Spinal cord (tissue), 10 donors: Measurements from ENCODE around the gene GAS7. TPM values are rescaled to one million over a fixed set of nuclear protein-coding genes. Genes with fewer than 3 reads are reported as not detected.

Experiments used
- DNase-seq, 6 donors: peaks; one replicate each; pipeline versions ENCODE4 v3.0.0 to v3.0.0-alpha.2; 2013 to 2015; ENCODE audit warnings: low spot score in 6 of 6, low read depth in 4 of 6
- H3K27ac ChIP-seq: one replicate; pipeline ENCODE4 v1.5.1; 2013; ENCODE audit warnings: low read depth, low read length, control low read depth
- H3K27me3 ChIP-seq: one replicate; pipeline ENCODE4 v1.6.1; 2013; ENCODE audit warnings: low read length; ENCODE audit not compliant: control insufficient read depth, insufficient read depth
- H3K36me3 ChIP-seq: one replicate; pipeline ENCODE4 v1.6.1; 2013; ENCODE audit warnings: low read length; ENCODE audit not compliant: control insufficient read depth, insufficient read depth
- H3K4me1 ChIP-seq: one replicate; pipeline ENCODE4 v1.6.1; 2013; ENCODE audit warnings: low read length; ENCODE audit not compliant: control insufficient read depth, insufficient read depth
- H3K4me3 ChIP-seq: one replicate; pipeline ENCODE4 v1.5.1; 2013; ENCODE audit warnings: low read depth, low read length, control low read depth
- H3K9me3 ChIP-seq: one replicate; pipeline ENCODE4 v1.6.1; 2013; ENCODE audit warnings: low read length; ENCODE audit not compliant: control insufficient read depth, insufficient read depth
- WGBS: methylation state at CpG from one replicate; pipeline ENCODE4 v1.1.5; 2013; ENCODE audit warnings: missing lambda C conversion rate; ENCODE audit not compliant: insufficient coverage; 5-methylcytosine and 5-hydroxymethylcytosine counted together
- polyA plus RNA-seq, 2 donors: library from polyadenylated mRNA; unstranded; fragments of 120-200 nt; gene quantifications; one replicate each; pipeline ENCODE4 v1.2.1, GENCODE V29; 2013; ENCODE audit not compliant: insufficient read length in 2 of 2
- total RNA-seq, 2 donors: library from RNA; depleted of rRNA in 1 of 2; stranded (reverse); fragments of 120-200 nt in 1 of 2; fragments of >200 nt in 1 of 2; gene quantifications; one replicate each; pipeline versions ENCODE4 v1.2.3 to v1.2.4, GENCODE V29; 2013 to 2014
- donor health status: healthy.

The GAS7 gene
- total and polyA plus RNA-seq, 4 donors: 51.8 to 93.8 (median 79.1) TPM

DNA sequence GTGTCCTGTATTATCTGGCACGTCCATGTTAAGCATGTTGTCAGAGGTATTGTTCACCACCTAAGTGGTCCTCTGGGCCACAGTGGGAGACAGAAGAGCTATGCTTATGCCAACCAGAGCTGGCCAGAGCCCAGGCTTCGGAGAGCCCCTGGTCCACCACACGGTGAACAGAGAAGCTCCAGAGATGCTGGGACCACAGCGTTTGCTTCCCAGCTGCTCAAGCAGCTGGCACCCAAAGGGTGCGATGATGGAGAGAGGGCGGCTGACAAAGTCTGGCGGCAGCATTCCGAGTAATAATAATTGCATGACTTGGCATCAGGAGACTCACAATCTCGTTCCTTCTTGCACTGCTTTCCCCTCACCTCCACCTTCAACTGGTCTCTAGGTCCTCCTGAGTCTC is 257.6 kb downstream of the GAS7 start:
- H3K27ac ChIP-seq: no peak overlapping the region
- 75% methylated on average over 9 of the region's 9 CpGs for WGBS
- DNase-seq: no peak
- peaks cover 36% of the 10 kb centered on the region for H3K36me3 ChIP-seq
- no peaks in the 10 kb centered on the region for H3K27me3 ChIP-seq
- H3K4me1 ChIP-seq: peaks cover 16% of the 10 kb centered on the region
- no peaks in the 10 kb centered on the region for H3K9me3 ChIP-seq
- H3K4me3 ChIP-seq: no peak overlapping the region

DNA sequence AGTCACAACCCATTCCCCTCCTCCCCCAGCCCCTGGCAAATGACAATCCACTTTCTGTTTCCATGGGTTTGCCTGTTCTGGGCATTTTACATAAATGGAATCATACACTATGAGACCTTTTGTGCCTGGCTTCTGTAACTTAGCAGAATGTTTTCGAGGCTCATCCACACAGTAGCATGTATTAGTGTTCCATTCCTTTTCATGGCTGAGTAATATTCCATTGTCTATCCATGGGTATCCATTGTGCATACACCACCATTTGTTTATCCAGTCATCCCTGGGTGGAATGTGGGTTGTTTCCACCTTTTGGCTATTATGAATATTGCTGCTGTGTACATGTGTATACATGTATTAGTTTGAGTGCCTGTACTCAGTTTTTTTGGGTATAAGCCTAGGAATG is 259.6 kb downstream of the GAS7 start:
- peaks cover 21% of the 10 kb centered on the region for H3K4me1 ChIP-seq
- no peak overlapping the region for H3K4me3 ChIP-seq
- H3K27ac ChIP-seq: no peak overlapping the region
- no peak for DNase-seq
- WGBS: no CpG with 5 or more reads among the region's 1 CpG
- H3K36me3 ChIP-seq: peaks cover 41% of the 10 kb centered on the region
- no peaks in the 10 kb centered on the region for H3K9me3 ChIP-seq
- no peaks in the 10 kb centered on the region for H3K27me3 ChIP-seq

DNA sequence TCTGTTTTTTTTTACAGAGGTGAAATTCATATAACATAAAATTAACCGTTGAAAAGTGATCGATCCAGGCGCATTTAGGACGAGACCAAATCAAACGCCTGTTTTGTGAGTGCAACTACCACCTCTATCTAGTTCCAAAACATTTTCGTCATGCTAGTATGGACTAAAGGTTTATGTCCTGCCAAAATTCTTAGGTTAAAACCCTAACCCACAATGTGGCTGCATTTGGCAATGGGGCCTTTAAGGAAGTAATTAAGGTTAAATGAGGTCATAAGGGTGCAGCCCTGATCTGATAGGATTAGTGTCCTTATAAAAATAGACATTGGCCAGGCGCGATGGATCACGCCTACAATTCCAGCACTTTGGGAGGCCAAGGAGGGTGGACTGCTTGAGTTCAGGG is 260.5 kb downstream of the GAS7 start:
- no peak for DNase-seq
- Histone ChIP-seq H3K9me3 (no peaks in the 10 kb centered on the region), H3K27me3 (no peaks in the 10 kb centered on the region), H3K36me3 (peaks cover 35% of the 10 kb centered on the region), H3K4me3 (no peak overlapping the region), H3K4me1 (peaks cover 21% of the 10 kb centered on the region), H3K27ac (no peak overlapping the region)
- 93% methylated on average over 8 of the region's 9 CpGs for WGBS

DNA sequence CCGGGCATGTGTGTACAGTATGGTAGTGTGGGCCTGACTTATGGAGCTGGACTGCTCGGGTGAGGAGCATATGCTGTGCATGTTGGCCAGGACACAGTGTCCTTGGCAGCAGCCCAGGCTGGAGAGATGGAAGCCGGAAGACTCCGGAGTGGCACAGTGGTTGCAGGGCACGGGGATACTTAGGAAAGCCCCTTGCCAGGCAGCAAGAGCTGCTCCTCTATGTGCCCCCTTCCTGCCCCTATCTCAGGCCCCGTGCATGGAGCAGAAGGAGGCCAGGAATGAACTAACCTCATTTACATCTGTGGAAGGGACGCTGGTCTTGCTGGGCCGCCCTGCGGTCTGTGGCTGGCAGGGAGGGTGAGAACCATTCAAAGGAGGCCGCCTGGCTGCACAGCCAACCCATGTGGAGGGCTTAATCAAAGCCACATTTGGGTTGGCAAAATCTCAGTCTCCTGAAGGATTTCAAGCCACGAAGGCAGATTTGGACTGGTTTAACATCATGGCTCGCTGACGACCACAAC is 261.1 kb downstream of the GAS7 start:
- Histone ChIP-seq H3K27ac (no peak overlapping the region), H3K27me3 (no peaks in the 10 kb centered on the region), H3K4me1 (peaks cover 21% of the 10 kb centered on the region), H3K36me3 (peaks cover 32% of the 10 kb centered on the region), H3K9me3 (no peaks in the 10 kb centered on the region), H3K4me3 (no peak overlapping the region)
- WGBS: 21% methylated on average over 9 of the region's 13 CpGs
- DNase-seq: peak in 2 of 6 donors; percentile 67 to 79

DNA sequence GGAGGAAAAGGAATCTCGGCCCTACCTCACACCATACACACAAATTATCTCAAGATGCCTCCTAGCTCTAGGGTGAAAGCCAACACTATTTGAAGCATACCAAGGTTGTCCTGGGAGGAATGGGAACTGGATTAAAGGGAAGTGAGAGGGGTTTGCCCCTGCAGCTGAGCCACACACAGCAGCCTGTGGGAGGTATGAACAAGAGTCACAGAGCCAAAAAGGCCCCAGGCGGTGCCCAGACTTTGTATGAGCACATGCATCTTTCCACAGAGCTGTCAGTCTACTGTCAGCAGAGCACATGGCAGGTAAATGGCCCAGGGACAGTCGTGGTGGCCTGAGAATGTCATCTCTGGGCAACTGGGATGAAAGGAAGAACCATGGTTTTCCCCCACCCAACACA is 262.3 kb downstream of the GAS7 start:
- 88% methylated on average over 2 of the region's 3 CpGs for WGBS
- no peaks in the 10 kb centered on the region for H3K27me3 ChIP-seq
- peaks cover 29% of the 10 kb centered on the region for H3K36me3 ChIP-seq
- no peaks in the 10 kb centered on the region for H3K9me3 ChIP-seq
- no peak overlapping the region for H3K27ac ChIP-seq
- H3K4me3 ChIP-seq: no peak overlapping the region
- DNase-seq: no peak
- H3K4me1 ChIP-seq: peaks cover 20% of the 10 kb centered on the region

DNA sequence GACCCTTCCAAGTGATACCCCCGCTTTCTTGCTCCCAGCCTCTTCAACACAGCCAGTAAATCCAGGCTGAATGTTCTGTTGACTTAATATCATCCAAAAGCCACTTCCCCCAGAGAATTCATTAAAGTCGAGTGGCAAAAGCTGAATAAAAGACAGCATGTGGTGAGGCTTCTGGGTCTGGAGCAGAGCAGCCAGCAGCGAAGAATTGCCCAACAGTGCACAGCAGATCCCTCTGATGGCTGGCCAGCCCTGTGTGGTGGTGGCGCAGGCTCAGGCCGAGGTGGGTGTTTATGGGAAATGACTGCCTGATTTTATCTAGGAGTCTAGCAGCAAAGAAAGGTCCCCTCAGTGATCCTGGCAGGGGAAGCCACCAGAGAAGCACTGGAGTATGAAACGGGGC is 263.0 kb downstream of the GAS7 start:
- no peak overlapping the region for H3K27ac ChIP-seq
- H3K27me3 ChIP-seq: no peaks in the 10 kb centered on the region
- no peaks in the 10 kb centered on the region for H3K9me3 ChIP-seq
- H3K36me3 ChIP-seq: peaks cover 26% of the 10 kb centered on the region
- no peak overlapping the region for H3K4me3 ChIP-seq
- peak in 1 of 6 donors; percentile 32 for DNase-seq
- peaks cover 20% of the 10 kb centered on the region for H3K4me1 ChIP-seq
- WGBS: 61% methylated on average over 5 of the region's 6 CpGs

DNA sequence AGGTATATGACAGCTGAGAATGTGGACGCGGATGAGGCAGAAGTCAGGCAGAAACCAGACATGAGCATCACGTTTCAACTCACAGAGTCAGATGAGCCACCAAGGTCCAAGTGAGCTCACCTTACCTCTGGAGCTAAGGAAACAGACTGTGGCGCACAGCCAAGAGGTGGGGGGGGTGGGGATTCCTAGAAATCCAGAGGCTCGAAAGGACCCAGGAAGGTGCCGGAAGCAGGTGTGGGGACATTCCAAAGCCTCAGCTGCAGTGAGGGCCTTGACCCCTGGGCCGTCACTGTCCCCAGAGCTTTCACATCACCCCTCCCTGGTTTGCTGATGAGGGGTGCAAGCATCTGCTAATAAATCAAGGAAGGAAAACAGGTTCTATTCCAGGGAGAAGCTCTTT is 264.1 kb downstream of the GAS7 start:
- 83% methylated on average over 3 of the region's 7 CpGs for WGBS

DNA sequence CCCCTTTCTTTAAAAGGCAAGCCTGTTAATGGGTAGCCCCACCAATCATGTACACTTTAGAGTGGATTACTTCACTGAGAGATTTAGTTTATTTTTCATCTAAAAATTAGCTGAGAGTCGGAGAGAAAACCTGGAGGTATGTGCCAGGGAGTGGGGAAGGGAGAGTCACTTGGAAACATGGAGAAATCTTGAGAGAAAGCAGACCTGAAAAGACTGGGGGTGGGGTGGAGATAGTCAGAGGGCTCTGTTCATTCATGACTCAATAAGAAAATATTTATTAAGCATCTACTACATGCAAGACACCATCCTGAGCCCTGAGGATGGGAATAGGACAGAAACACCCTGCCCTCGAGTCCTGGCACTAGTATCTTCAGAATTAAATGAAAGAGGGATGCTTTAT is 265.9 kb downstream of the GAS7 start:
- H3K4me3 ChIP-seq: no peak overlapping the region
- no peak for DNase-seq
- peaks cover 16% of the 10 kb centered on the region for H3K36me3 ChIP-seq
- H3K27ac ChIP-seq: no peak overlapping the region
- H3K9me3 ChIP-seq: no peaks in the 10 kb centered on the region
- peaks cover 19% of the 10 kb centered on the region for H3K4me1 ChIP-seq
- WGBS: 100% methylated on average over 1 of the region's 2 CpGs
- no peaks in the 10 kb centered on the region for H3K27me3 ChIP-seq

More for the DNA sequence above, 264.1 kb downstream of the GAS7 start:
- H3K9me3 ChIP-seq: no peaks in the 10 kb centered on the region
- H3K36me3 ChIP-seq: peaks cover 17% of the 10 kb centered on the region
- DNase-seq: no peak
- H3K4me3 ChIP-seq: no peak overlapping the region
- no peaks in the 10 kb centered on the region for H3K27me3 ChIP-seq
- H3K4me1 ChIP-seq: peaks cover 20% of the 10 kb centered on the region
- no peak overlapping the region for H3K27ac ChIP-seq

DNA sequence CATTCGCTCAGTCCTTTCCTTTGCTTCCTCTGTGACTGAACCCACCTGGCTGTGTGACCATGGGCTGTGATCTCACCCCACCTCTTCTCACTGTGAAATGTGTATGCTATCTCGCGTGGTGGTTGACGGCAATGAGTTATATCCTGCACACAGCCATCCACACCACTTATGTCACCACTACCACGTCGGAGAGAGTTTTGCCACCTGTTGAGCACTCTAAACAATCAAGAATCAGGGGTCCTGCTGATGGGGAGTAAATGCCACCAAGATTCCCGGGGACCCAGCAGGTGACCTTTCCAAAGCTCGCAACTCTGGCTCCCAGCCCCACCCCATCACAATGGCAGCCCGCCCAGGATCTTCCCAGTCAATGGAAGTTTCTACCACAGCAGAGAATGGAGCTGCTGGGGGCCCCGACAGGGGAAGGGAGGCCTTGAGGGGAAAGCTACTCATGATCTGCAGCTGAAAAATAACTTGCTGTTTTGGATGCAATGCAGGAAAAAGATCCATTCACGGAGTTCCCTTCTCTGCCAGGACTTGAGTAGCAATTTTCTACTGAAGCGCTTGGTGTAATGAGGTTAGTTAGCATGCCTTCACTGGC is 267.2 kb downstream of the GAS7 start:
- no peak overlapping the region for H3K27ac ChIP-seq
- peaks cover 18% of the 10 kb centered on the region for H3K36me3 ChIP-seq
- no peak overlapping the region for H3K4me3 ChIP-seq
- H3K27me3 ChIP-seq: no peaks in the 10 kb centered on the region
- peaks cover 12% of the 10 kb centered on the region for H3K4me1 ChIP-seq
- no peak for DNase-seq
- 39% methylated on average over 8 of the region's 12 CpGs for WGBS
- no peaks in the 10 kb centered on the region for H3K9me3 ChIP-seq

DNA sequence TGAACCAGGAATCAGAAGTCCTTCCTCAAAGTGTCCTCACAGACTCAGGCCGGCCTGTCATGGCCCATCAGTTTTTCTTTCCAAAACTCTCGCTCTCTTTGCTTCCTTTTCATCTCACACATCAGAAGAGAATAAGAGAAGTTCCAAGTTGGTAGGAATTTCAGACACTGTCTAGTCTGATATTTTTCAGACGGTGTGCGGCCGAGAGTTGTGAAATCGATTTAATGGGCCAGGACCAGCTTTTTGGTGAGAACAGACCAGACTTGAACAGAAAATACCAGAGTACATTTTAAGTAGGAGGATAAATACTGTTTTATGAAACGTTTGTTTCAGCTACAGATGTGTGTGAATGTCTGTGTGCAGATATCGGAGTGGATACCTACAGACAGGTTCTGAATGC is 268.5 kb downstream of the GAS7 start:
- Histone ChIP-seq H3K9me3 (no peaks in the 10 kb centered on the region), H3K27me3 (no peaks in the 10 kb centered on the region), H3K4me3 (no peak overlapping the region), H3K4me1 (peaks cover 10% of the 10 kb centered on the region), H3K36me3 (peaks cover 25% of the 10 kb centered on the region), H3K27ac (no peak overlapping the region)
- 93% methylated on average over 4 of the region's 8 CpGs for WGBS
- DNase-seq: no peak
